HG02759 (cell line): ENCODE data around the gene NTSR2.
"Not testable (repeated sequence)": the region's sequence is repeated elsewhere in the genome, so short reads cannot be mapped to it uniquely, and the experiment has no call there.

Experiments used
- ATAC-seq: cut with Tn5 transposase; IDR thresholded peaks from one replicate; pipeline ENCODE4 v1.9.1; 2021; ENCODE audit warnings: mild to moderate bottlenecking, moderate library complexity; ENCODE audit not compliant: unreplicated experiment

NTSR2 gene

GRCh38 chr2:11679486-11680181, 9.6 kb upstream of the NTSR2 start:
- ATAC-seq: no peak

DNA sequence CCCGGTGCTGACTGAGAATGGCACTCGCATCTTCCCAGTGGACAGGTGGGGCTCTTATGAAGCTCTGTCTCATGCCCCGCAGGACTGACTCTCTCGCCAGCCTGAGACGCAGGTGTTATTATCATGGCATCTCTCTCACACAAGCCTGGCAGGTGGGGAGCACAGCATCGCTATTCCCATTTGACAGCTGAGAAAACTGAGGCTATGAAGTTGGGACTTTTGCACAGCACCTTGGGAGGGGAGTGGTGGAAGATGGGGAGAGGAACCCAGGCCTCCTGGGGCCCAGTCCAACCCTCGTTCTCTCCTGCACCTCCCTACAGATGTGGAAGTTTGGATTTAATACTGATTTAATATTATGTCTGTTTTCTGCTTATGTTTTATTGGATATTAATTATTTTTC, 9.0 kb upstream of the NTSR2 start:
- ATAC-seq: no peak

DNA sequence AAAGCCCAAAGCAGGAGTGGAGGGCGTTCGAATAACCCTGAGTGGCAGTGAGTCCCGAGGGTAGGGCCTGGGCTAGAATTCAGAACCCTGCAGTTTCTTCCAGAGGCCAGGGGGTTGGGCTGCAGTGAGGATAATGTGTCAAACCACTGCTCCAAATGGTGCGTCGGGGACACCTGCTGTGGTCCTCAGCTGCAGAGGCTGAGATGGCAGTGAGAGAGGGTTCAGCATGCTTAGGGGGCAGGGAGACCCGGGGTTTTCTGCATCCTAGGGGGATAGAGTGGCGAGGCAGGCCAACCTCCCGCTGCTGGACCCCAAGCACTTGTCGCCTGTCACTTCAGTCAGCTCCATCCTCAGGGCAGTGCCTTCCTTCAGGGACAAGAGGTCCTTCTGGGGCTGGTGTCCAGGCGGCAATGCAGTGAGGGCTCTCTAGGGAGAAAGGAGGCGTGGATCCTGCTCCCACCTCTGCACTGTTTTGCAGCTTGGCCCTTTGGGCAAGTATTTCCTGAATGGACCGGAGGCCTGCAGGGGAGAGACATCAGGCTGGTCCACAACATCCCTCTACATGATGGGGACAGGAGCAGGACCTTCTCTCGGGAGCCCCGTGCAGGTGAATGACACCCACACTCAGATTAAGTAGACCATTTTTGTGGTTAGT, 8.4 kb upstream of the NTSR2 start:
- ATAC-seq: no peak

DNA sequence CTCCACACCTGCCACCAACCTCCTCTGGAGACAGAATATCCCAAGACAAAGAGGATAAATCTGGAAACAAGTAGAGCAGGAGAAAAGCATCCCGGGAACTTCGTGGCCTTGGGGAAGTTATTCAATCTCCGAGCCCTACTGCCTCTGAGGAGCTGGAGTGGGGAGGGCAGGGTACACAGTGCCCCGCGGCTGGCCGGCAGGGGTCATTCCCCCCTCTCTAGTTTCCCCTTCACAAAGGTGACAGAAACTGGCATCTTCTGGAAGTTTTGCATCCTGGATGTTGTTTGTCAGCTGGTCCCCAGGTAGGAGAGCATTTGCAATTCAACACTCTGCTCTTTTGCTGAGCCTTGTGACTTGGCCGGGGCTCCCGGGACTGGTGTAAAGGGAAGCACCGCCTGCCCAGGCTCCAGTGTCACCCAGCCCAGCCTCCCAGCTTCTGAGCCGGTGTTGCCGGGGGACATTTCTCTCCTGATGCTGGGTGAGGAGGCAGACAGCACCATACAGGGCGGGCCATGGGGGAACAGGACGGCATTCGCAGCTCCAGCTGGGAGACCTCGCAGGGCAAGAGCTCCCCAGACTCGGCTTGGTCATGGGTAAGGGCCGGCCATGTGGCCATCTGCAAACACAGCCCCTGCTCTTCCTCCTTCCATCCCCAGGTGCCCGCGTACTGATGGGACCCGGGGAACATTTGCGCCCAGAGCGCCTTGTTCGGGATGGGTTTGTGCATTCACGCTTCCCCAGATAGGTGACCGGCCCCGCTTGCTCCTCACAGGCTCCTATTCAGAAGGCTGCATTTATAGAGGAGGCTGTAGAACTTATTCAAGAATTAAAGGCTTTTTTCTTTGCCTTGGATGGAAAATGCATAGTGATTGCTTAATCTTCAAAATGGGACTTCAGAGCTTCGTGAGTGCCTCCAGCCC, 7.4 kb upstream of the NTSR2 start:
- no peak for ATAC-seq

- ATAC-seq: no peak
Observed at GRCh38 chr2:11676640-11677039, 6.6 kb upstream of the NTSR2 start.

DNA sequence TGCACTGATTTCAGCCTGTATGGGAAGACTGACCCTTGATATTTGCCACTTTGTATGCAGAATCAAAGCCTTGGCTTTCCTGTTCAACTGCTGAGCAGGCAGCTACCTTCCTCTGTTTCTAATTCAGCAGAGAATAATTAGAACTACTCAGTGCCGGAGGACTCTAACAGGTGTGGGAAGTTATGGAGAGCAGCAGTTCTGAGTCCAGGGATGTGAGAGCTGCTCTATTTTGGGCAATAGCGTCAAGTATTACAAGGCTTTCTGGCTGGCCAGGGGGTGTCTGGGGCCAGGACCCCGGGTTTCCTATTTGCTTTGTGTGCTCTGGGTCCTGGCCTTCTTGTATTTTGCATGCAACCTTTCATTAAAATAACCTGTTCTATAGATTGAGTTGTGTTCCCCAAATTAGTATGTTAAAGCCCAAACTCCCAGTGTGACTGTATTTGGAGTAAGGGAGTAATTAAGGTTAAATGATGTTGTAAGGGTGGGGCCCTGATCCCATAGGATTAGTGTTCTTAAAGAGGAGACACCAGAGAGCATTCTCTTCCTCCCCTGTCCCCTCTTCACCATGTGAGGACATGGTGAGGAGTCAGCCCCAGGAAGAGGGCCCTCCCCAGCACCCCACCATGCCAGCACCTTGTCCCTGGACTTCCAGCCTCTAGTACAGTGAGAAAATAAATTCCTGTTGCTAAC, 5.6 kb upstream of the NTSR2 start:
- no peak for ATAC-seq

- ATAC-seq: no peak
Observed at GRCh38 chr2:11674983-11675382, 5.0 kb upstream of the NTSR2 start.

- ATAC-seq: no peak
Observed at GRCh38 chr2:11672407-11672806, 2.4 kb upstream of the NTSR2 start.

DNA sequence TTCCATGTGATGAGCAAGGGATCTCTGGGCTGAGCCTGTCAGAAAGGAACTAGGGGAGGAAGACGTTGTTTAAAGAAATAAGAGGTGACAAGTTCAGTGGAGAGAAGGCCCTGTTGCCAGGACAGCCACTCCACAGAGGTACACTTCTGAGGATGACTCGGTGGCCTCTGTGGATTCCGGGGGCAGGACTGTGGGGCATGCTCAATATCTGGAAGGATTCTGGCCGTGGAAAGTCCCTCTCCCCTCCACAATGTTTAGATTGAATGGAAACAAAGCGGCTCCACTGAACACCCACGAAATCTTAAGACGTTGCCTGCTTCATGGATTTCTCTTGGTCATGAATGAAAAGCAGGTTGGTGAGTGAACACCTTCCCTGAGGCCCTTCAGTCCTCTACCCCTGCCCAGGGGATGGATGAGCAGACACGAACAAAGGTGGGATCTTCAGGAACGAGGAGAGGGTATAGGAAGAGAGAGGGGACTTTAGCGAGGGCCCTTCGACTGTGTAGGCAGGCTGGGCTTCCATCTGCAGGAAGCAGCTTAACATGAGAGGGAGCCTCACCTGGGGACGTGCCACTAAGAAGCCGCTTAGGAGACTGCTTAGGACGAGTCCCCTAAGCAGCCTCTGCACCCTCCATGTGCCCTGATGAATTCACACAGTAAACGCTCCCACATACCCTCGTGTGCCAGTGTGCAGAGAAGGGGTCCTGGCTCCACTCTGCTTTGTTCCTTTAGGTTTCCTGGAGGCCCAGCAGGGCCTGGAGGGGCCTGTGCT, 1.9 kb downstream of the NTSR2 start:
- no peak for ATAC-seq

DNA sequence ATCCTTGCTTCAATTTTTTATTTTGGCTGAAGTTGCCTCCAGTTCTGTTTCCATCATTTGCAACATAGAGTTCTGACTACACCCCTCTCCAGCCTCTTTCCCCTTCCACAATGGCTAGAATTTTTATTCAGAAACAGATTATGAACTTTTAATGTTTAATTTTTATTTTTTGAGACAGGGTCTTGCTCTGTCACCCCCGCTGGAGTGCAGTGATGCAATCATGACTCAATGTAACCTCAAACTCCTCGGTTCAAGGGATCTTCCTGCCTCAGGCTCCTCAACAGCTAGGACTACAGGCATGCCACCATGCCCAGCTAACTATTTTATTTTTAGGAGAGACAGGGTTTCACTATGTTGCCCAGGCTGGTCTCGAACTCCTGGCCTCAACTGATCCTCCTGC, 2.8 kb downstream of the NTSR2 start:
- ATAC-seq: no peak

- ATAC-seq: no peak
Observed at GRCh38 chr2:11665510-11666362, 4.3 kb downstream of the NTSR2 start.

GRCh38 chr2:11665028-11665427, 5.0 kb downstream of the NTSR2 start:
- no peak for ATAC-seq

DNA sequence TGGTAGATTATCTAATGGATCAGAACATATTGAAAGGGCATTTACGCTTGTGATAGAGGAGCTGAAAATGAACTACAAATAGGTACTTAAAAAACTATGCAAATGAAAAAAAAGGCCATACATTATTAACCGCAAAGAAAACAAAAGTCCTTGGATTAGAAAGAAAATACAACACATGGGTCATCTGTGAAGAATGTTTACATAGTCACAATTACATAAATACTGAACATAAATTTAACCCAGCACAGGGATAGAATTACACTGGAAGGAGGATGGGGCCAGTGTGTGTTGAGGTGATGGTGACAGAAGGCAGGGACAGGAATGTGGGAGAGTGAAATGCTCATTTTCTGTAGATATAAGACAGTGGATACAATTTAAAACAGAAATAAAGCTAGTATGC, 6.6 kb downstream of the NTSR2 start:
- no peak for ATAC-seq

DNA sequence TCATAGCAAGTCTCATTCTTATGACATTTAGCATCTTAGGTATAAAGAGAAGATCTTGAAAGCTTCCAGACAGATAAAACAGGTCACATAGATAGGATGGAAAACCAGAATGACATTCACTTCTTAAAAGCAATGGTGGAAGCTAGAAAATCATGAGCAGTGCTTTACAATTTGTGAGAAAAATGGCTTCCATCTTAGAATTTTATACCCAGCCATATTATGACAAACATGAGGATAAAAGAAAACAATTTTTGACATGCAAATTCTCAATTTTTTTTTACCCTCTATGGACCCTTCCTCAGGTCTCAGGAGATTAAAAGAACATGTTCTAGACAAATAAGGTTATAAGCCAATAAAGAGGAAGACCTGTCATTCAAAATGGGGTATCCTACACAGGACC, 7.1 kb downstream of the NTSR2 start:
- no peak for ATAC-seq

DNA sequence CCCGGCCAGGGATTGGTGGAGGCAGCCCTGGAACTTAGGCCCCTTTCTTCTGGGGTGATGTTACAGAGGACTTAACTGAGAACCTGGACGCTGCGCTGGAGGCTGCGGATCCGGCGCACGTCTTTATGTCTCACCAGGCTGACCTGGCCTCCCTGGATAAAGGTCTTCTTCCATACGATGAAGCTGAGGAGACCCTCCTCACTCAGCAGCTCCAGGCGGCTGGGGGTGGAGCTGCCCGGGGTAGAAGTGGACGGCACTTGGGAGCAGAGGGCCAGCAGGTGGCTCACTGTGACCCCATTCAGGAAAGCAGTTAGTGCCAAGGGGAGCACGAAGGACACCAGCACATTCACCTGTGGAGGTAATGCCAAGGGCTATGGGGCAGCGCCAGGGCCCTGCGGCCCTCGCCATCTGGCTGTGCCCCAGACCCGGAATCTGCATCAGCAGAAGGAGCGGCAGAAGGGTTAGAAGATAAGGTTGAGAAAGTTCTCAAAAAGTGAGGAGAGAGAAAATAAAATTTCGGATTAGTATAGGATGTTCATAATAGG, 8.0 kb downstream of the NTSR2 start:
- no peak for ATAC-seq

- ATAC-seq: not testable (repeated sequence)
Observed at GRCh38 chr2:11660396-11660795, 9.6 kb downstream of the NTSR2 start.

- ATAC-seq: no peak
Observed at GRCh38 chr2:11659851-11660250, 10.1 kb downstream of the NTSR2 start.

GRCh38 chr2:11659115-11659475, 10.9 kb downstream of the NTSR2 start:
- ATAC-seq: no peak
